GM19025 (cell line): ENCODE data around the gene TPSAB1.

Experiments
- ATAC-seq: cut with Tn5 transposase; IDR thresholded peaks from one replicate; pipeline ENCODE4 v1.9.1; 2021; ENCODE audit warnings: mild to moderate bottlenecking, low read depth, moderate library complexity; ENCODE audit not compliant: unreplicated experiment

TPSAB1 gene

DNA sequence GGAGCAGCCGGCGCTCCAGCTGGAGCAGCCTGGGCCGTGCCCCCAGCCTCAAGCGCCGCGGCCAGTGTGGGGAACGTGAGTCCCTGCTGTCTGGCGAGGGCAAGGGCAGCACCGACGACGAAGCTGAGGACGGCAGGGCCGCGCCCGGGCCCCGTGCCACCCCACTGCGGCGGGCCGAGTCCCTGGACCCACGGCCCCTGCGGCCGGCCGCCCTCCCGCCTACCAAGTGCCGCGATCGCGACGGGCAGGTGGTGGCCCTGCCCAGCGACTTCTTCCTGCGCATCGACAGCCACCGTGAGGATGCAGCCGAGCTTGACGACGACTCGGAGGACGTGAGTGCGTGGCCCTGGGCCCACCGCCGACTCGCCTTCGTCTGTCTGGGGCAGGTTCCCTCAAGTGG lies 31.4 kb upstream of the TPSAB1 start:
- ATAC-seq: no peak

DNA sequence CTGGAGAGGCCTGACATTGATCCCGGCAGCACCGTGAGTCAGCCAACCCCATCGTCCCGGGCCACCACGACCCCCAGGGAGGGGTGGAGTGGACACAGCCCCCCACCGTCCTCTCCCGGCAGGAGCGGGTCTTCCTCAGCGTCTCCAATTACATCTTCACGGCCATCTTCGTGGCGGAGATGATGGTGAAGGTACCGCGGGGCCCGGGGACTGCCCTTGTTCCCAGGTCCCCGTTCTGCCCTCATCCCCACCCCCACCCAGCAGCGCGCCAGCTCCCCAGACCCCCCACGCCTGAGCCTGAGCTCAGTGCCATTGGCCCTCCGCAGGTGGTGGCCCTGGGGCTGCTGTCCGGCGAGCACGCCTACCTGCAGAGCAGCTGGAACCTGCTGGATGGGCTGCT lies 30.0 kb upstream of the TPSAB1 start:
- no peak for ATAC-seq

DNA sequence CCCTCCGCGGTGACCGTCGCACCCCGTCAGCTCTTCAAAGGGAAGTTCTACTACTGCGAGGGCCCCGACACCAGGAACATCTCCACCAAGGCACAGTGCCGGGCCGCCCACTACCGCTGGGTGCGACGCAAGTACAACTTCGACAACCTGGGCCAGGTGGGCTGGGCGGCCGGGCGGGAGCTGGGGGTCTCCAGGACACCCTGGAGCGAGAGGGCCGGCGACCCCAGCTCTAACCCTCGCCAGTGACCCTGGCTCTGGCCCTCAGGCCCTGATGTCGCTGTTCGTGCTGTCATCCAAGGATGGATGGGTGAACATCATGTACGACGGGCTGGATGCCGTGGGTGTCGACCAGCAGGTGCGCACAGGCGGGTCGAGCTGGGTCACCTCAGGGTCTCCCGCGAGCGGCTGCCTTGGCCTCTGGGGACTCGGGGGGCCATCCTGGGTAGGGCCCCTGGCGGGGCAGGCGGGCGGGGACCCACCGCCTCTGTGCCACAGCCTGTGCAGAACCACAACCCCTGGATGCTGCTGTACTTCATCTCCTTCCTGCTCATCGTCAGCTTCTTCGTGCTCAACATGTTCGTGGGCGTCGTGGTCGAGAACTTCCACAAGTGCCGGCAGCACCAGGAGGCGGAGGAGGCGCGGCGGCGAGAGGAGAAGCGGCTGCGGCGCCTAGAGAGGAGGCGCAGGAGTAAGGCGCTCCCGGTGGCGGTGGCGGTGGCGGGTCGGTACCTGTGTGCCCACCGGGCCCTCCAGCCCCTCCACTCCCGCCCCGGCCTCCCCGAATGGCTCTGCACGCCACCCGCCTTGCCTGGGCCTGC lies 28.8 kb upstream of the TPSAB1 start:
- no peak for ATAC-seq

DNA sequence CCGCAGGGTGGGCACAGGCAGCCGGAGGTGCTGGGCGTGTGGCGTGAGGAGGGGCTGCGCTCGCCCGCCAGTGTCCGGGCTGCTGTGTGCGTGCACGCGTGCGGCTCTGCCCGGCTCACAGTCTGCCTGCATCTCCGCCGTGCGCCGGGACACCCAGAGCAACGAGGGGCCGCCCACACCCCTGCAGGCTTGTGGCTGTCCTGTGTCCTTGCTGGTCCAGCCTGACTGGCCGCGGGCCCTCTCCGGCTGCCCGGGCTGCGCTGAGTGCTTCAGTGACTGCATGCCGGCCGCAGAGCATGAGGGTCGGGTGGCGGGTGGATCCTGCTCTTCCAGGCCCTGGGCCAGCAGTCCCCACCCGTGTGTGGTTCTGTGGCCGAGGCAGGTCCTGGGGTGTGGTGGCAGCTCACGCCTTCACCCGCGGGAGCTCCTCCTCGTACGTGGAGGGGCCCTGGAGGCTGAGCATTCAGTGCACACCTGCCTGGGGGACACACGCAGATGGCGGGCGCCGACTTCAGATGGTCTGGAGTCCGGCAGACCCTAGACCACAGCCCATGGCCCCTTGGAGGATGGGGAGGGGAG lies 27.8 kb upstream of the TPSAB1 start:
- ATAC-seq: no peak

DNA sequence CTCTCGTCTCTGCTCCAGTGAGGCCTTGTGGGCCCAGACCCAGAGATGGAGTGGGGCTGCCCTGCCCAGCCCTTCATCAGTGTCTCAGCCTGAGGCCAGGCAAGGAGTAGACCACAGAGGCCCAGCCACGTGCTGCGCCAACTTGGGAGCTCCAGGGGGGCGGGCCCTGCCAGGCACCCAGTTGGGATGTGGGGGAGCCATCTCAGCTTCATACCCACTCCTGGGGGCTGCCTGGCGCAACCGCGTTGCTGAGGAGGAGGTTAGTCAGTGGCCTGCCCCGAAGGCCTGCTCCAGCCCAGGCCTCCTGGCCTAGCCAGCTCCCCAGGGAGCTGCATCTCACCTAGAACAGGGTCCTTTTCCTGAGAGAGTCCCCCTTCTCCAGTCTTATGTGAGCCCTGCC lies 27.3 kb upstream of the TPSAB1 start:
- no peak for ATAC-seq

DNA sequence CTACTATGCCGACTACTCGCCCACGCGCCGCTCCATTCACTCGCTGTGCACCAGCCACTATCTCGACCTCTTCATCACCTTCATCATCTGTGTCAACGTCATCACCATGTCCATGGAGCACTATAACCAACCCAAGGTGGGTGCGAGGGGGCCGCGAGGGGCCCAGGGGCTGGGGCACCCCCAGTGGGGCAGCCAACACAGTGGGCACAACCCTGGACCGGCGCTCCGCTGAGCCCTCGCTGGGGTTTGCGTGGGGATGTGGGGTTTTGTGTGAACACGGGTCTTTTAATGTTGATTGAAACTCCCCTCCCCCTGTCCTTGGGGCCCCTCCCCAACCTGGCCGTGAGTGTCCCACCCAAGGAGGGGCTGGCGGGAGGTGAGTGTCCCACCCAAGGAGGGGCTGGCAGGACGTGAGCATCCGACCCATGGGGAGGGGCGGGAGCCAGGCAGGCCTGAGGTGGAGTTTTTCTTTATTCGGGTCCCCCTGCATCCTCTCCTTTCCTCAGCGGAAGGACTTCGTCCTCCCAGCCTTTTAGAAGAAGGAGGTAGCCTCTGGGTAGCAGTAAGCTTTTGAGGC lies 26.6 kb upstream of the TPSAB1 start:
- no peak for ATAC-seq

DNA sequence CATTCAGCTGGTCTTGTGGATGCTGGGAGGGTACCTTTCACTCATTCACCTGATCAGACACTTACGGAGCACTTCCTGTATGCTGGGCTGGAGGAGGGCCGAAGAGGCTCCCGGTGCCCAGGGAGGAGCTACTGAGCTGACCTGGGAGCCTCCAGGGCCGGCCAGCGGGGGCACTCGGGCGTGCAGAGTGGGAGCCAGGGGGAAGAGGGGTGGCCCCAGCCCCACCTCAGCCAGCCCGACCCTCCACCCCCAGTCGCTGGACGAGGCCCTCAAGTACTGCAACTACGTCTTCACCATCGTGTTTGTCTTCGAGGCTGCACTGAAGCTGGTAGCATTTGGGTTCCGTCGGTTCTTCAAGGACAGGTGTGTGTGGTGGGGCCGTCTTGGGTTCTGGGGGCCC lies 25.8 kb upstream of the TPSAB1 start:
- ATAC-seq: no peak

DNA sequence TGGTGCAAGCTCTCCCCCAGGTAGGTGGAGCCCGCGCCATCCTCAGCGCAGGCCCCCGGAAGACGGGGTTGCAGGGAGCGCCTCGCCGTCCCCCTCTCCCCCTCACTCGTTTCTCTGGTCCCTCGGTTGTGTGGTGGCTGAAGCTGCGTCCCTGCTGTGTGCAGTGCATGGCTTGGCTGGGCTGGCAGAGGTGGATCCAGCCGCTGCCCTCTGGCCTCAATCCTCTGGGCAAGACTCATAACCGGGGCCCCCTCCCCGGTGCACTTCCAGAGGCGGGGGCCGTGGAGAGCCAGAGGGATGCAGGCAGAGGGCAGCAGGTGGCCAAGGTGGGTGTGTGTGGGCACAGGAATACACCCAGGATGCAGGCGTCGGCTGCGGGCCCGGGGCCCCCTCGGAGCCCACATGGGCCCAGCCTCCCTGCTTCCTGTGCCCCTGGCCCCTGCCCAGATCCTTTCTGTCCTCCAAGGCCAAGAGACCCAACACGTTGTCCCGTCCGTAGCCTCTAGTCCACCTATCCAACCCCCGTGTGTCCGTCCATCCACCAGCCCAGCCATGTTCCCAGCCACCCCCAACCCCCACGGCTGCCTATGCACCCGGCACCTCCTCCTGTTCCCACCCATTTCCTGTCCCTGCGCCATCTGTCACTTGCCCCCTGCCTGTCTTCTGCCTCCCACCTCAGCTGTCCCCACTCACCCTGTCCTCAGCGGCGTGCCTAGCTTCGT lies 24.8 kb upstream of the TPSAB1 start:
- ATAC-seq: no peak

DNA sequence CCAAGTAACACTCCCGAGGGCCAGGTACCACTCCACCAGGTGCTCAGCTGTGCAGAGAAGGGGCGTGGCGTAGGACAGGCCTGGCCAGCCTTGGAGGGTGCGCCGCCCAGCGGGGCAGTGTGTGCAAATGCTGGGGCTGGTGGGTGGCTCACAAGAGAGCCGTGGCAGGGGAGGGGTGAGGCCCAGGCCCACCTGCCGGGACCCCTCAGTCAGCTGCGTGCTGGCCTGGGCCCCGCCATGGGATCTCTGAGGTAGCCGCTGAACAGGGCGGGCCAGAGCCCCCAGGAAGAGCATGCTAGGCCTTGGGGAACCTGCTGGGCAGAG lies 24.2 kb upstream of the TPSAB1 start:
- ATAC-seq: no peak

DNA sequence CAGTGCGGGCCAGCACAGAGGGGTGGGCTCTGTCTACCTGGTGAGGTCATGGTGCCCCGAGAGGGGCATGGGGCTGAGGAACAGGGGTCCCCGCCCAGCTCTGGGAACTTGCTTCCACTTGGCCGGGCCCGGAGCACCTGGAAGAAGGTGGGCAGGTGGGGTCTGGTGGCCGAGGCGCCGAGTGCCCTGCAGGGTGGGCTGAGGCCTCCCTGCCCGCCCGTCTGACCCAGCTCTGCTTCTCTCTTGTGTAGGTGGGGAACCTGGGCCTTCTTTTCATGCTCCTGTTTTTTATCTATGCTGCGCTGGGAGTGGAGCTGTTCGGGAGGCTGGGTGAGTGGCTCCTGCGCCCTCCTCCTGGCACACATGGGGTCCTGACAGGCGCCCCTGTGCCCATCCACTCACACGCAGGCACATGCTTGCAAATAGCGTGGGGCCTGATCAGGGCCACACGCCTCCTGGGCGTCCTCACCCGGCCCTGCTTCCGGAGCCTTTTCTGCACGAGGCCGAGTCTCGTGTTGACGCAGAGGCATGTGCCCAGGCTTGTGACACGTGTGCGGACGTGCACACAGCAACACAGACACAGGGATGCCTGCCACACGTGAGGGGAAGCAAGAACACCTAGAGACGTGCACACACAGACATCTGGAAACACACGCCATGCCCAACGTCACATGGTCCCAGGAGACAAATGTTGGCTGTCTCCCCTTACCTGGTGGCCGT lies 23.7 kb upstream of the TPSAB1 start:
- ATAC-seq: no peak

DNA sequence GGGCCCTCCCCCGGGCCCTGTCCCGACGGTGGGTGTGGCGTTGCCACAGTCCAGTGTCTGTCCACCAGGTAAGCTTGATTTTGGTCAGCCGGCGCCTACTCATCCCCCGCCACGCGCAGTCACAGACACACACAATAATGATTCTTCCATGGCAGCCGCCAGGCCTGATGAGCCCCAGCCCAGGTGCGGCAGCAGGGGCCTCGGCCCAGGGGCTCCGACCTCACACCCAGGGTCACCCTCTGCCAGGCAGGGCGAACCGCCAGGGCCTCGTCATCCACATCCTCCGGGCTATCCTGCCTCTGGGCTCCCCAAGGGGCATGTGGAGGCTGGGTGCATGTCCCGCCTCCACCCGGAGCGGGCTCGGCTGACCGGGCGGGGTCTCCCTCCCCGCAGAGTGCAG lies 23.0 kb upstream of the TPSAB1 start:
- no peak for ATAC-seq

DNA sequence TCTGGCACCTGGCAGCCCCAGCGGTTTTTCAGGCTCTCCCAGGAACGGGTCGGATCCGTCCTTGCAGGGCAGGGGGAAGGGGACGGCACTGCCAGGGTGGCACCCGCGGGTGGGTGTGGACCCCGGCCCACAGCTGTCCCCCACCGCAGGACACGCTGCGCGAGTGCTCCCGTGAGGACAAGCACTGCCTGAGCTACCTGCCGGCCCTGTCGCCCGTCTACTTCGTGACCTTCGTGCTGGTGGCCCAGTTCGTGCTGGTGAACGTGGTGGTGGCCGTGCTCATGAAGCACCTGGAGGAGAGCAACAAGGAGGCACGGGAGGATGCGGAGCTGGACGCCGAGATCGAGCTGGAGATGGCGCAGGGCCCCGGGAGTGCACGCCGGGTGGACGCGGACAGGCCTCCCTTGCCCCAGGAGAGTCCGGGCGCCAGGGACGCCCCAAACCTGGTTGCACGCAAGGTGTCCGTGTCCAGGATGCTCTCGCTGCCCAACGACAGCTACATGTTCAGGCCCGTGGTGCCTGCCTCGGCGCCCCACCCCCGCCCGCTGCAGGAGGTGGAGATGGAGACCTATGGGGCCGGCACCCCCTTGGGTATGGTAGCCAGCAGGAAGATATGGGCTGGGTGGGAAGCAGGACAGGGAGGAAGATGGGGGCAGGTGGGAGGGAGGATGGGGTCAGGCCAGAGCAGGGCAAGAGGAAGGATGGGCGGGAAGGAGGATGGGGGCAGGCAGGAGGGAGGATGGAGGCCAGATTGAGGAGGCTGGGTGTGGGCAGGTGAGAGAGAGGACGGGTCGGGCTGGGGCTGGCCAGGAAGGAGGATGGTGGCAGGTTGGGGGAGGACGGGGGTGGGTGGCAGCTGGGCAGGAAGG lies 22.2 kb upstream of the TPSAB1 start:
- ATAC-seq: no peak

DNA sequence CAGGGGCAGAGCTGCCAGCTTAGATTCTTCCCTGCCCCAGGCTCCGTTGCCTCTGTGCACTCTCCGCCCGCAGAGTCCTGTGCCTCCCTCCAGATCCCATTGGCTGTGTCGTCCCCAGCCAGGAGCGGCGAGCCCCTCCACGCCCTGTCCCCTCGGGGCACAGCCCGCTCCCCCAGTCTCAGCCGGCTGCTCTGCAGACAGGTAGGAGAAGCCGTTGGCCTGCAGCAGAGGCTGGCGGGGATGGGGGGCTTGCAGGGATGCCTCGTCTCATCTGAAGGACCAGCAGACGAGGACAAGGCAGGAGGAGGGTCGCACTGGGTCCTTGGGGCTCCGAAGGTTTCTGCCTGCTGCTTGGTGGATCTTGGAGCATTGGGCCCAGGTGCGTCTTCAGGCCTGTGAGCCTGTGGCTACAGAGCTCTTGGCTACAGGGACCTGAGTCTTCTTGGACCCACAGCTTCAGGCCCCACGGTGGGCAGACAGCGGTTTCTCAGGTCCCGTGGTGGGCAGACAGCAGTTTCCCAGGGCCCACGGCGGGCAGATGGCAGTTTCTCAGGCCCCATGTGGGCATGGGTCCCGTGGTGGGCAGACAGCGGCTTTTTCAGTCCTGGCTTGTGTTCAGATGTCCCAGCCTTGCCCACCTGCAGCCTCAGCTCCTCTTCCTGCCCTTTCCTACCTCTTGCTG lies 21.4 kb upstream of the TPSAB1 start:
- no peak for ATAC-seq

DNA sequence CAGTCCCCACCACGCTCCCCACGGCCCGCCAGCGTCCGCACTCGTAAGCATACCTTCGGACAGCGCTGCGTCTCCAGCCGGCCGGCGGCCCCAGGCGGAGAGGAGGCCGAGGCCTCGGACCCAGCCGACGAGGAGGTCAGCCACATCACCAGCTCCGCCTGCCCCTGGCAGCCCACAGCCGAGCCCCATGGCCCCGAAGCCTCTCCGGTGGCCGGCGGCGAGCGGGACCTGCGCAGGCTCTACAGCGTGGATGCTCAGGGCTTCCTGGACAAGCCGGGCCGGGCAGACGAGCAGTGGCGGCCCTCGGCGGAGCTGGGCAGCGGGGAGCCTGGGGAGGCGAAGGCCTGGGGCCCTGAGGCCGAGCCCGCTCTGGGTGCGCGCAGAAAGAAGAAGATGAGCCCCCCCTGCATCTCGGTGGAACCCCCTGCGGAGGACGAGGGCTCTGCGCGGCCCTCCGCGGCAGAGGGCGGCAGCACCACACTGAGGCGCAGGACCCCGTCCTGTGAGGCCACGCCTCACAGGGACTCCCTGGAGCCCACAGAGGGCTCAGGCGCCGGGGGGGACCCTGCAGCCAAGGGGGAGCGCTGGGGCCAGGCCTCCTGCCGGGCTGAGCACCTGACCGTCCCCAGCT lies 20.3 kb upstream of the TPSAB1 start:
- no peak for ATAC-seq

DNA sequence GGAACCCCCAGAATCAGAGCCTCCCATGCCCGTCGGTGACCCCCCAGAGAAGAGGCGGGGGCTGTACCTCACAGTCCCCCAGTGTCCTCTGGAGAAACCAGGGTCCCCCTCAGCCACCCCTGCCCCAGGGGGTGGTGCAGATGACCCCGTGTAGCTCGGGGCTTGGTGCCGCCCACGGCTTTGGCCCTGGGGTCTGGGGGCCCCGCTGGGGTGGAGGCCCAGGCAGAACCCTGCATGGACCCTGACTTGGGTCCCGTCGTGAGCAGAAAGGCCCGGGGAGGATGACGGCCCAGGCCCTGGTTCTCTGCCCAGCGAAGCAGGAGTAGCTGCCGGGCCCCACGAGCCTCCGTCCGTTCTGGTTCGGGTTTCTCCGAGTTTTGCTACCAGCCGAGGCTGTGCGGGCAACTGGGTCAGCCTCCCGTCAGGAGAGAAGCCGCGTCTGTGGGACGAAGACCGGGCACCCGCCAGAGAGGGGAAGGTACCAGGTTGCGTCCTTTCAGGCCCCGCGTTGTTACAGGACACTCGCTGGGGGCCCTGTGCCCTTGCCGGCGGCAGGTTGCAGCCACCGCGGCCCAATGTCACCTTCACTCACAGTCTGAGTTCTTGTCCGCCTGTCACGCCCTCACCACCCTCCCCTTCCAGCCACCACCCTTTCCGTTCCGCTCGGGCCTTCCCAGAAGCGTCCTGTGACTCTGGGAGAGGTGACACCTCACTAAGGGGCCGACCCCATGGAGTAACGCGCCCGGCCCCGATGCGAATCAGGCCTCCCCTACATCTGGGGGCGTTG lies 19.5 kb upstream of the TPSAB1 start:
- ATAC-seq: no peak

DNA sequence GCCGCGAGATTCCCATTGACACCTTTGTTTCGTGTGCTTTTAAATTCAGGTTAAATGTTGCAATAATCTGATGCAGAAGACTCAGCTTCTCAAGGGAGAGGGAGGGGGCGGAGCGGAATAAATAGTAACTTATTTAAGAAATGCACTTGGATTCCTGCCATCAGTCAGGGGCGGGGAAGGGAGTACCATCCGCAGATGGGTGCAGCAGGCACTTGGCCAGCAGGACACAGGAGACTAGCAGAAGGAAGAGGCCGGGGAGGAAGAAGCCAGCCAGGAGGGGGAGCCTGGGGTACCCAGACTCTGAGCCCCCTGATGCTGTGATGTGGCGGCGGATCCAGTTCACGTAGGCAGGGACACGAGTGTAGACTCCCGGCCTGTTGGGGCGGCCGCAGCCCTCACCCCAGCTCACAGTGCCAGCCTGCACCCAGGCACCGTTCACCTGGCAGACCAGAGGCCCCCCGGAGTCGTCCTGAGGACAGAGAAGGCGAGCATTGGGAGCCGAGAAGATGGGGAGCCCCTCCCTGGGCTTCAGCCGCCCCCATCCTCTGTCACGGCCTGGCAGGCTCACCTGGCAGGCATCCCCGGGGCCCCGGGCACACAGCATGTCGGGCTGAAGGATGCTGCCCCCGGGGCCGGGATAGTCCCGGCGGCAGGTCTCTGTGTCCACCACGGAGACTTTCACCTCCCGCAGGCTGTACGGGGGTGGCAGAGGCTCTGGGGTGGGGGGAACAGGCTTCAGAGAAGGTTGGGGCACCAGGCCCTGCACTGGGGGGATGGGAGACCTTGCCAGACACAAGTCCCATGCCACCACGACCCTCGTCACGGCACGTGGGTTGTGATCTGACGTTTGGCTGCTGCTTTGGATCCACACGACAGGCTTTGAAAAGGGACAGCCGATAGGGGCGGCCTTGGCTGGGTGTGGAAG lies 18.6 kb upstream of the TPSAB1 start:
- ATAC-seq: no peak
